ENCODE results near the gene KRT78. TPM values are rescaled to one million over a fixed set of nuclear protein-coding genes. Genes with fewer than 3 reads are reported as not detected.
A peak's percentile ranks its signal among the peaks of the same experiment; 100 is the strongest.

The KRT78 gene
- total and polyA plus RNA-seq, 9 of the 15 experiments (the other 6 are each of a cell fraction or from before 2014, with no cell fraction given), result not detected

- TF ChIP-seq ZBTB34 (CRISPR knock-in tag; IDR thresholded peaks at IDR 0.05) (no peak), THAP7 (CRISPR knock-in tag; IDR thresholded peaks at IDR 0.05) (no peak), C11orf30 (IDR thresholded peaks at IDR 0.05; ENCODE audit: low read depth) (no peak), BRD9 (IDR thresholded peaks at IDR 0.05; ENCODE audit: low read depth, partially characterized antibody) (peak; percentile 41), EGR1 (conservative IDR thresholded peaks at IDR 0.05) (peak; percentile 79), HNRNPH1 (optimal IDR thresholded peaks at IDR 0.05; ENCODE audit: low read depth, low read length) (no peak), ZNF717 (CRISPR knock-in tag; IDR thresholded peaks at IDR 0.05) (no peak), RNF2 (IDR thresholded peaks at IDR 0.05) (0 out of 2 replicates have a peak, but pooled peaks have one; percentile 25), MEF2A (IDR thresholded peaks at IDR 0.05; ENCODE audit: control insufficient read depth, low read depth, low read length) (no peak), RREB1 (CRISPR knock-in tag; IDR thresholded peaks at IDR 0.05) (0 out of 2 replicates have a peak, but pooled peaks have one; percentile 42), ZNF707 (CRISPR knock-in tag; conservative IDR thresholded peaks at IDR 0.05) (0 out of 2 replicates have a peak, but pooled peaks have one; percentile 18), NELFE (IDR thresholded peaks at IDR 0.05; ENCODE audit: insufficient read depth, insufficient read length) (no peak), ATF4 (CRISPR knock-in tag; IDR thresholded peaks at IDR 0.05) (no peak), PRDM10 (IDR thresholded peaks at IDR 0.05; ENCODE audit: partially characterized antibody) (no peak)
Measured at GRCh38 chr12:52879394-52880351, 30.9 kb upstream of the KRT78 start (continued).

Measured in K562 (cell line).